C4-2B (cell line): ENCODE results near the gene YY1AP1.
"Not testable (repeated sequence)": the region's sequence is repeated elsewhere in the genome, so short reads cannot be mapped to it uniquely, and the experiment has no call there.

Experiments
- H3K27ac ChIP-seq: fragments of 450-650 bp; 2 replicates; pipeline ENCODE4 v1.5.1; 2017
- CTCF ChIP-seq: fragments of 450-650 bp; conservative IDR thresholded peaks from 2 replicates; pipeline ENCODE4 v1.5.1; 2017; ENCODE audit warnings: mild to moderate bottlenecking
- ZFX ChIP-seq: fragments of 450-650 bp; IDR thresholded peaks from 2 replicates; pipeline ENCODE4 v1.6.1; 2017

Gene YY1AP1

GRCh38 chr1:155622191-155622590, 66.4 kb downstream of the YY1AP1 start:
- no peak overlapping the region for H3K27ac ChIP-seq
- TF ChIP-seq CTCF, result no peak
- TF ChIP-seq ZFX, result no peak

- H3K27ac ChIP-seq, result not testable (repeated sequence)
Measured at GRCh38 chr1:155613226-155613625, 75.3 kb downstream of the YY1AP1 start.

- peak overlapping the region; percentile 79 for H3K27ac ChIP-seq
Measured at GRCh38 chr1:155610257-155610647, 78.3 kb downstream of the YY1AP1 start.

- peak within 1 kb of the TSS; percentile 79 for H3K27ac ChIP-seq
- TF ChIP-seq ZFX, result no peak
- TF ChIP-seq CTCF, result no peak
Measured at GRCh38 chr1:155609515-155610256, 78.9 kb downstream of the YY1AP1 start, which contains the start of gene MSTO1. MSTO1 (plus strand) TSS chr1:155610218; CDS start chr1:155610249, 31 bp downstream.
